ENCODE measurements around the gene ISCA2.

Gene ISCA2

DNA sequence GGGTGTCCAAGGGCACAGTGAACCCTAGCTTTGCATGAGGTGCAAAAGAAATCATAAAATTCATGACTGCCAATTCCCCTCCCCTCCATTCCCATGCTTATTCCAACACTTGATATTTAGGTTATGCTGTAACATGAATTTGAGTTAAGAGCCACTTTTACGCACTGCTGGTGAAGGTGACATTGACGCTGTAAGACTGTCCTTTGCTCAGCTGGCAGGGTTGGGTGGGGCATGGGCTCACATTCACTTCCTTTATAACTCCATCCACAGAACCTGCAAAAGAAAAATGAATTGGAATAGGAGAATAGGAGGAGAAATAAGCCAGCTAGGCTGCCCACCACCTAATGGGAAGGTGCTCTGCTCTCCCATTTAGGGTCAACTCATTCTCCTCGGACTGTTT is 7.4 kb upstream of the ISCA2 start:
- no peak for DNase-seq

DNA sequence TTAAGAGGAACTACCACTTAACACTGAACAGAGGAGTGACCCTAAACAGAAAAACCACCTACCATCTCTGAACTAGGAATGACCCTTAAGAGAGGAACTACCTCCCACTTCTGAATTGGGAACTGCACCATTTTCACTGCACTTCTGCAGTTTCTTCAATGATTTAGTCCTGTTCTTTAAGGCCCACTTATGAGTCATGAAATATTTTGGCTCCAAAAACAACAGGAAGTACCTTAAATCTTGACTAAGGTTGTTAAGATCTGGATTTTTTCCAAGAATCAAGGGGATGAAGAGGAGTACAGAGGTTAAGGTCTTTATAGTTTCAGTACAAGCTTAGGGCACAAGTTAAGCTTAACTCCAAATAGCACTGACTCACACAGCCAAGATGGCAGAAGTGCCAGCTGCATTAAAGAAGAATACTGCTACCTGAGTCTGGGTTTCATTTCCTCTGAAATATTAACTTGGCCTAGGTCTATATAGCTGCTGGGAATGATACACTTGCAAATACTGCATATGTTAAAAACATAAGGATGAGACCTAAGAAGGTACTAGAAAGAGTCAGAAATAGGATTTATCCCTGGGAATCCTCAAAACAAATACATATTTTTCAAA is 4.7 kb upstream of the ISCA2 start:
- peak; percentile 36 for DNase-seq

DNA sequence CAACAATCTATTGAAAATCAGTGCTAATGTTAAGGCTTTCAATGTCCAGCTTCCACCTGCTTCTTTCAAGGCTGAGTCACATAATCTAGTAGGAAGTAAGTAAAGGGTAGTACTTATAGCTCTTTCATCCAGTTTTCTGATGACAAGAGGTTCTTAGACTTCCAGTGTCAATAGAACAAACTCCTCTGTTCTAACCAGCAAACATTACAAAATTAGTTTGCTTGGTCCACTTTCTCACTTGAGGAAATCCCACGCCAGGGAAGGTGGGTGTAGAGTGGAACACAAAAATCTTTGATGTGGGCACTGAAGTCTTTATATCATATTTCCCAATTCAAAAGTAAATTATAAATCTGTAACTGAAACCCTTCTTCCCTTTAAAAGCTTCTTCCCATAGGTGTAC is 3.1 kb upstream of the ISCA2 start:
- no peak for DNase-seq

DNA sequence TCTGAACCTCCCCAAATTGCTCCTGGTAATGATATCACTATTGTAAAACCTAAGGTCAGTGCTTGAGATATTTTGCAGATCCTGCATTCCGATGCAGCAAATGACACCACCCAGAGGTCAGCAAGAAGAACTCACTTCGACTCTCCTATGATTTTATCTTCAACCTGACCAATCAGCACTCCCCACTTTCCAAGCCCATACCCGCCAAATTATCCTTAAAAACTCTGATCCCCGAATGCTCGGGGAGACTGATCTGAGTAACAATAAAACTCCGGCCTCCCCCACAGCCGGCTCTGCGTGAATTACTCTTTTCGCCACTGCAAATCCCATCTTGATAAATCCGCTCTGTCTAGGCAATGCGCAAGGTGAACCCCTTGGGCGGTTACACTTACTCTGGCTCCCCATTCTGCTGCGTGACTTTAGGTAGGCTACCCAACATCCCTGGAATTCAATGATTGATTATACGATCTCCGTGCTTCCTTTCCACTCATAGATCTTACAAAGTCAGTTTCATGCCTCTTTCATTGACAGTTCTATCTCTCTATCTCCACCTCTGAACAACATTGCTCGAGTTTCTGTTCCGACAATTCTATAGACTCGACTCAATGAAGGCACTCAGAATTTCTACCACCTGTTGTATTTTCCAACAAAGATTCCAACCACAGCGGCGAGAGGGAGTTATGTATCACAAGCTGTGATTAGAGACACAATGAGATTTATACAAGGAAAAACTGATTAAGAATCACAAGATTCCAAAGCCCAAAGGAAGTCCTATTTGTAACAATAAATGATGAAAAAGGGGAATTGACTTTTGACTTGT is 1.4 kb upstream of the ISCA2 start:
- DNase-seq = peak; percentile 72

DNA sequence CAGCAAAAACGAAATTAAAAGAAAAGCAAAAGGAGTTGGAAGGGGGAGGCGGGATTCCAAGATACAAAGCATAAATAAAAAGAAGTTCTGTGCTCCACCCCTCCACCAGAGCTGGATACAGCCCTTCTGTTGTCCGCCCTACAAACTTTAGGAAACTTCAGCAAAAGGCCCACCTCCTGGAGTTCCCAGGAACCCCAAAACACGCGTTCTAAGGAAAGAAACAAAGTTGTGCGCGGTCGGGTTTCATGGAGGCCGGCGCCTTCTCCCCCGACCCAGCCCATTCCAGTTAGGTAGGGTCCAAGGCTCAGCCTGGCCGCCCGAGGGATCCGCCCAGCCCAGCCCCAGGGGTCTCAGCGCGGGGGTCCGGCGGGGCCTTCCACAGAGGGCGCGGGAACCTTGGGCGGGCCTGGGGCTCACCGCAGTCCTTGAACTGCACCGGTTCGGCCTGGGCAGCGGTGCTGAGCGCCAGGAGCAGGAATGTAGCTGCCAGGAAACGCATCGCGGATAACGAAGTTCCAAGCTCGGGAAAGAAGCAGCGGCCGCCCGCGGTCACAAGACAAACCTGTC is 706 bp upstream of the ISCA2 start, which contains the start of gene NPC2:
Gene NPC2, minus strand, starts transcription at position 530 of the 567 bp plus-strand sequence. Its CDS starts 31 bp downstream, at position 499.
- no peak for DNase-seq

DNA sequence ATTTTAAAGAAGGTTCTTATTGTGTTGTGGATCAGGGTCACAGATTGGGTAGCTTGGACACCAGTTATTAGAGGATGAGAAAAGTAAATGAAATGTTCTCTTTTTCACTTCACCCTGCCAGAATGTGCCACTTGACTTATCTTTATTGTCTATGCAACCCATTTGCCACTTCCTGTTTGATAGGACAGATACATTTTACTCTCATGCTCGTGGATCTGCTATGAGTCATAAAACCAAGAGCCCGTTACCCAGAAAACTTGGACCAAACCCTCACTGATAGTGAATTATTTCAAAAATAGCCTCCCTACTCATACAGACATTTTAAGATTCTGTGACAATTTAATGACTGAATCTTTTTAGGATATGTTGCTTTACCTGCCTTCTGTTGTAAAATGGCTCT is 1.8 kb downstream of the ISCA2 start:
- no peak for DNase-seq

DNA sequence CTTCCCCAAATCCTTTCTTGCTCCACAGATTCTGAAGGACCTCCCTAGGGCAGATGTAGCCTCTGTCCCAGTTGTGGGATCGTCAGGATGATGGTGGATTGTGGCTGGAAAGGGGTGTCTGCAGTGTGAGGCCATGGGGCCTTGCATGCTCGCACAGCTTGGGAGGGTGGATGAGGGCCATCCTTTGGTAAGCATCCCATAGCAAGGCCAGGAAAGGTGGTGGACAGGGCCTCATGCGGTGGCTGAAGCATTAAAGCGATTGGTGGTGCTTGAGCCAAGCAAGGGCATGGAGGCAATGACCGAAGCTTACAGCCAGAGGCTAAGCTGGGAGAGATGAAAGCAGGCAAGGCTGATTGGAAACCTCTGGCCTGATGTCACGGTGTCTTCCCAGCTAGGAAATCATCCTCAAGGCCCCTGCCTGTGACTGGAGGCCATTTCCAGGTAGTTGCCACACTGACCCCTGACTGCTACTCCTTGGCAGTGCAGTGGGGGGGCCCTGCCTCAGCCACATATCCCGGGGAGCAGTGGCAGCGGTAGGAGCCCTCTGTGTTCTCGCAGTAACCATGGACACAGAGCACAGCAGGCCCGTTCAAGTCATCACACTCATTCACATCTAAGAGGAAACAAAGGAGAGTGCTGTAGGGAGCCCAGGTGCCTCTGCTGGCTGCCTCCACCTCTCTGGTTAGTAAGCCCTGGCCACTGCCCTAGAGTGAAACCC is 7.0 kb downstream of the ISCA2 start:
- no peak for DNase-seq

DNA sequence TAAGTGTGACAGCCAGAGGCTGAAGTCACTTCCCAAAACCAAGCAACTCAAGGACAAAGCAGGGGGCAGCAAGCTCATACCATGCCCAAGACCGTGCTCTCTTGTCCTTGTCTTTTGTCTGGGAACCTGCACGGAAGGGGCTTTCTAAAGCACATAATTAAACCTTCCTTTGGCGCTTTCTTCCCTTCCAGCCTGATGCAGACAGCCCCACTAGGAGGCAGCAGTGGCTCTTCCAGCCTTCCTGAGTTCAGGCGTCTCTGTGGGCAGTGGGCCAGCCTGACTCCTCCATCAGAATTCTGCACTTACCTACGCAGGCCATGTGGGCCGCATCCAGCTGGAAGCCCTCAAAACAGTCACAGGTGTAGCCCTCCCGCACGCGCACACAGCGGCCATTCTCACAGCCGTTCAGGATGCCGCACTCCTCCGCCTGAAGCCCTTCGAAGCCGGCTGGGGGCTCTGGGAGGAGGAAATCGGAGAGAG is 7.6 kb downstream of the ISCA2 start:
- DNase-seq = peak; percentile 78

DNA sequence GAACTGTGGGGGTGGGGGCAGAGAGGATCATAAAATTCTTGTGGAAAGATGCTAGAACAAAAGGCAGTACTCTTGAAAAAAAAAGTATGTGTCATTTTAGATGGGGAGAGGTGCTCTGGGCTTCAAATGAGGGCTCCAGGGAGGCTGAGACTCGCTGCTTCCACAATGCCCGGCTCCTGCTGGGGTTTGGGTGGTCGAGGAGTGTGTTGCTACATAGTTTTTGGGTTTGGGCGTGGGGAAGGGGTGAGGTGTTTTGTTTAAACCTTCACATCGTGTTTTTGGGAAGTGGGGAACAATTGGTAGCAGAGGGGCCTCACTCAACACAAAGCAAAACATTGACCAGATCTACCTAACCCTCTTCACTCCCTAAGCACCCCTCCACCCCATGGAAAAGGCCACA is 8.1 kb downstream of the ISCA2 start:
- no peak for DNase-seq

DNA sequence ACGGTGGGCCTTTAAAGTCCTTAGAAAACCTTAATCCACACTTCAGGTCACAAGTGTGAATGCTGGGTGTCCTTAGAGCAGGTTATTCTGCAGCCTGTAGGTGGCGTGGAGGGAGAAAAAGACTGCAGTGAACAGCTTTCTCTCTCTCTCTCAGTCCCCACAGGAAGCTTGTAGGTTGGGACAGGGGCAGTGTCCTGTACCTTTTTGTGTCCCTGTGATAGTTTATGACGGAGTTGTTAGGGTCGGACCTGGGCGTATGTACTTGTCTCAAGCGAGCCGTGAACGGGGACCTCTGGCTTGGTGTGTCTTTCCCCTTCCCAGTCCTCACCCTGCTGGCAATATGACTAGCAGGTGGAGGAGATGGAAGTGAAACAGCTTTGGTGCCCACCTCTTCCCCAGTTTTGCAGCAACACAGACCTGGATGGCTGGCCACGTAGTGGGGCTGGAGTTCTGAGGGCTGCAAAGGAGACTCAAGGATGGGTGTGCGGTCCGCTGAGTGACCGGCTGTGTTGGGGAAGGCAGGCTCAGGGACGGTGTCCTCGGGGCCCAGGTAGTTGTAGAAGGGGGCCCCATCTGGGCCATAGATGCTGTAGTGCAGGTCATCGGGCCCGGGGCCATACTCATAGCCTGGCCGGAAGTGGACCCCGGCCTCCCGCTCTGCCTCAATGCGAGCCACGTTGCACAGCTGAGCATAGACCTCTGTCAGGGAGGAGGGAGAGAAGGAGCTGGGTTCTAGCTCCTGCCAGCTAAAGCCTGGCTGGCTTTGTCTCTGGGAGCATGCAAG is 8.9 kb downstream of the ISCA2 start:
- DNase-seq = peak; percentile 39

DNA sequence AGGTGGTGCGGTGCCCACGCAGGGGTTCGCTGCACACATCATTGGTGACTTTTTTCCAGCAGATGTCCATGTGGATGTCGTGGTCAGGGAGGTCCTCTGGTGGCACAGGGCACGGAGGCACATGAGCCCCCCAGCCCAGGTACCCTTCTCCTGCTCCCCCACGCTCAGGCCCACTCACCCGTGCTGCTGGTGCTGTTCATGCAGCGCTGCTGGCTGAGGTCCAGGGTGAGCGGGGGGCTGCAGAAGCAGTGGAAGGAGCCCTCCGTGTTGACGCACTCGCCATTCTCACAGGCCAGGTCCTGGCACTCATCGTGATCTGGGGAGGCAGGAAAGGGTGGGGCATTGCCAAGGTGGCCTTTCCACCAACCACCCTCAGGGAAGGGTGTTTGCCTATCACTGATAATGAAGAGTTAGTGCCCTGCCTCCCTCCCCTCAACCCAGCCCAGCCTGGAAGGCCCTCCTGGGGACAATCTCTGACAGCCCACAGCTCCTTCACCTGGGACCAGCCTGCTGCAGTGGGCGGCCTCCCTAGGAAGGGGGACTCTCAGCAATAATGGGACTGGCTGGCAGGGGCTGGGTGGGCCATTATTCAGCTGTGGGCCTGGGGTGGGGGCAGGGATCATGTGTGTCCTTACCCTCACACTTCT is 9.8 kb downstream of the ISCA2 start:
- no peak for DNase-seq

DNA sequence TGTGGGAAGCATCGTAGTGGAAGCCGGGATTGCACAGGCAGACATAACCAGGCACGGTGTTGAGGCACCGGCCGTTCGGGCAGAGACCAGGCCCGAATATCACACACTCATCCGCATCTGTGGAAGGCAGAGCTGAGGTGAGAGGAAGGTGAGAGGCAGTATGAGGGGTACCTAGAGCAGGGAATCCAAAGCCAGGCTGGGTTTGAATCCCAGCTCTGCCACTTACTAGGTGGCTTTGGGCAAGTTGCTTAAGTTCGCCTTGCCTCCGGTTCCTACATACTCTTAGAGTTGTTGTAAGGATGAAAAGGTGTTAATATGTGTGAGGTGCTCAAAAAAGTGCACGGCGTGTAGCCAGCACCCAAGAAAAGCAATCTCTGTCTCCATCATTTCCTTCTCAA is 10.4 kb downstream of the ISCA2 start:
- DNase-seq = no peak

DNA sequence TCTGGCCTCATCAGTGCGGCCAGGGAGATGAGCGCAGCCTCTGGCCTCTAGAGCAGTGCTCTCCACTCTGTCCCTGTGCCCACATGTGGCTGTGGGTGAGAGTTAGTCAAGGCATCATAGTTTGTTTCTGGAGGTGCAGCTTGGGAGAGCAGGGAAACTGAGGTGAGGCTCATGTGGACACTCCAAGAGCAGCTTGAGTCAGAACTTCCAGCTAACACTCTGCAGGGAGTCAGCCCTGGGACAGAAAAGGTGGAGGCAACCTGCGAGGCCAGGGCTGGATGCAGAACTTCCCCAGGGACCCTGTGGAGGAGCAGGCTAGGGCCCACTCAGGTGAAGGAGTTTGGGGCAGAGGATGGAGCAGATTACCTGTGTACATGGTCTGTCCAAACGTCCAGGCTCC is 10.8 kb downstream of the ISCA2 start:
- DNase-seq = no peak

DNA sequence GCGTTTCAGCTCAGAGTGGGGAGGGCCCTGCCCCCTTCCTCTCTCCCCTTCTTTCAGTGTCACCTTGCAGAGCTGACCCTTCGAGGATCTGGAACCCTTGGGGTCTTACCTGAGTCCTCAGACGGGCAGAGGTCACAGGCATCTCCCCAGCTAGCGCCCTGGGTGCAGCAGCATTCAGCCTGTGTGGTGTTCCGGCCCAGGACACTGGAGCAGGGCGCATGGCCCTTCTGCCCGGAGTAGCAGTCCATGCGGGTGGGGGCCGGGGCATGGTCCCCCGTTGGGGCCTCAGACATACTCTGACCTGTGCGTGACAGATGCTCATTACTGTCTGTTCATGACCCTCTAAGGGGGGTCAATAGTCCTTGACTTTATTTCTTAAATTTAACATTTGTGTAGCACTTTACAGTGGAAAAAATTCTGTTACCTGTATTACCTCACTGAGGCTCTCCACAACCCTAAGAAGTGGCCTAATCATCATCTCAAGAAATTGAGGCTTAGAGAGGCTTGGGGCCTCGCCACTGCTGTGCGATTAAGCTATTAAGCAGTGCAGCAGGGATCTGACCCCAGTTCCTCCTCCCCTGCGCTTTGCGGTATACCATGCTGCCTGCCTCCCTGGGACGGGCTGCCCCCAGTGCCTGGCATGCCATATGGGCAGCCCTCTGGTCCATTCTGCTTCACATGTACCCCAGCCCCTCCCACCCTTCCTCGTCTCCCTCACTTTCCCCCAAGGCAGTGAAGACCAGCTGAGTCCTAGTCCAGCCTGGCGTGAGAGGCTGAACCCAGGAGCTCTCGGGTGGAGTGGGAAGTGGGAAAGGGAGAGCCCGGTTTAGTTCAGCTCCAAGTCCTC is 11.5 kb downstream of the ISCA2 start:
- no peak for DNase-seq

DNA sequence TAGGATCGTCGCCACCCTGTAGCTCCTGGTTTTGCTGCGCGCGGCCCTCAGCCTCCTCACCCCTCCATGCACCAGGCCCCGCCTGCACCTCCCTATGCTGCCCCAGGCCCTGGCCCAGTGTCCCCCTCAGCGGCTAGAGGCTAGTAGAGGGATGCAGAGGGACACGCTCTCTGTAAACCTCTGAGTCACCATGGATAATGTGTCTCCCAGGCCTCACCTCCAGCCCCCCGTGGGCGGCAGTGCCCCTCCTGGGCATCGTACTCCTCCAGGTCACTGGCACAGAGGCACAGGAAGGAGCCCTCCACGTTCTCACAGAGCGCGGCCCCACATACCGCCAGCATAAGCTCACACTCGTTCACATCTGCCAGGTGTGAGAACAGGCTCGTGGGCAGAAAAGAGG is 12.3 kb downstream of the ISCA2 start:
- no peak for DNase-seq

DNA sequence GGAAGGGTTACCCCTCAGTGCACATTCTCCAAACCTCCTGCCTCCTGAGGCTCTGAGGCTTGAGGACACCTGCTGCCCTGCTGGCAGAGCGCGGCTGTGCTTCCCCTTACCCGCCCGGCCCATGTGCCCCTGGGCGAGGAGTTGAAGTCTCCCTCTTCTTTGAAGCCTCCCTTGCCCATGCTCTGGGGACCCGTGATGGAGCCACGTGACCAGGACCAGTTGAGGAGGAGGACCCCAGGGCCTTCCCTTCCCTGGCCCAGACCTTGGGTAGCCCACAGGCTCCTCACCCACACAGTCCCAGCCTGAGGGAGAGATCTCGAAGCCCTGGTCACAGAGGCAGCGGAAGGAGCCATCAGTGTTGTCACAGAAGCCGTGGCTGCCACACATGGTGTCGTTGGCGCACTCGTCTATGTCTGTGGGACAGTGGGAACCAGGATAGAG is 12.9 kb downstream of the ISCA2 start:
- DNase-seq = no peak

DNA sequence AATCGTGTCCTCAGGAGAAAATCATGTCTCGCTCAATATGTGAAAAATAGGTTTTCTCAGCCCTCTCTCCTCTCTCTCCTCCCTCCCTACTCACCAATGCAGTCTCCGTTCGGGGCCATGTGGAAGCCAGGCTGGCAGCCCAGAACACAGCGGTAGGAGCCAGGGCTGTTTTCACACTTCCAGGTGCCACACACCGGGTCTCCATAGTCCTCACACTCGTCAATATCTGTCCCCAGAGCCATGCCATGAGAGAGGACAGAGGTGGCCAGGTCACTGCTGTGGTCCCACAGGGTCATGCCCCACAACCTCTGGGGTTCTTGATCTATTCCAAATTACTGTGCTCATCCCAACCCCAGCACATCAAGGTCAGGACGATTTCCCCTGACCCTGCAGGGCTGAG is 13.5 kb downstream of the ISCA2 start:
- no peak for DNase-seq

DNA sequence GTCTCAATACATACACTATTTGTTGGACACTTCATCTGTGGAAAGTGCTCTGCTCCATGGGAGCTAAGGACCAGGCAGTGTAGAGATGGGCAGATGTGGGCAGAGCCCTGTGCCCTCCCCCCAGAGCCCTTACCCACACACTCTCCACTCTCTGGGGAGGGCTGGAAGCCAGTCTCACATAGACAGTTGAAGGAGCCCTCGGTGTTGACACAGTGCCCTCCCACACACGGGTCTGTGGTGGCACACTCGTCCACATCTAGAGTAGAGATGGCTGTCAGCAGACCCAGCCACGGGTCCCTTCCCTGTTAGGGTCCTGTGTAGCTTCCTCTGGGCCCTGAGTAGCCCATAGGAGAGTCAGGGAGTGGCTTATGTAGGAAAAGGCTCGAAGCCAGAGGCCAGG is 14.3 kb downstream of the ISCA2 start:
- DNase-seq = no peak

DNA sequence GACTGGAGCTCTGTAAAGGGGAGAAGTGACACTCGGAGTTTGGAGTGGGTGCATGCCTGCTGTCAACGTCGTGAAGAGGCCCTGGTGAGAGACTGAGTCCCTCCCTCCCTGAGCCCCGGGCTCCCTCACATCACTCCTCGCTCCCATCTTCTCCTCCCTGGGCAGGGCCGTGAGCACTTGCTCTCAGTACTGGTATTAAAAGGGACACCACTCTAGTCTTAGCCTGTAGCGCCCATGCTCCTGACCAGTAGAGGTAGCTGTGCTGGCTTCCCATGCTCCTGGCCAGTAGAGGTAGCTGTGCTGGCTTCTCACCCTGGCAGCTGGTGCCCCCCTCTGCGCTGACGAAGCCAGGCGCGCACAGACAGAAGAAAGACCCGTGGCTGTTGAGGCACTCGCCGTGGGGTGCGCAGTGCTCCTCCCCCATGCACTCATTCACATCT is 14.7 kb downstream of the ISCA2 start:
- DNase-seq = no peak

DNA sequence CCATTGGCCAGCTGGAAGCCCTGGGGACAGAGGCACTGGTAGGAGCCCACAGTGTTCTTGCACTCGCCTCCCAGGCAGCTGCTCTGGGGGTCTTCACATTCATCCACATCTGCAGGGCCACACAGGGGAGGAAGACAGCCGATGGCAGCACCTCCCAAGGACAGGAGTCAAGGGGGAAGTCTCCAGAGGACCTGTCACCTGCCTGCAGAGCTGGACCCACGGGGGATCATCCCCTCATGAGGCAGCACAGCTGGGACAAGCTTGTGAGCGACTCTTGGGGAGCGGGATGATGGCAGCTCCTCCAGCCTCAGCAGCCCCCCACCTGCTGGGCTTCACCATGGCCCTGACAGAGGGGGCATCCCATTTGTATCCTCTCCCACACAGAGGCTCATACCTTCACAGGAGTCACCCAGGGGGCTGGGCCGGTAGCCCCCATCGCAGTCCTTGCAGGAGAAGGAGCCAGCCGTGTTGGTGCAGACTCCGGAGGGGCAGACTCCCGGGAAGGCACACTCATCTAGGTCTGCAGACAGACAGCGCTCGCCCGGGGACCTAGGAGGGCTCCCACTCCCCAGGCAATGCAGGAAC is 15.4 kb downstream of the ISCA2 start:
- no peak for DNase-seq
